HG03108 (cell line): ENCODE results near the gene TRIML2.
"Not testable (repeated sequence)": the region's sequence is repeated elsewhere in the genome, so short reads cannot be mapped to it uniquely, and the experiment has no call there.

ENCODE experiments used
- ATAC-seq: cut with Tn5 transposase; IDR thresholded peaks from one replicate; pipeline ENCODE4 v1.9.1; 2021; ENCODE audit warnings: moderate library complexity; ENCODE audit not compliant: unreplicated experiment

TRIML2 gene

DNA sequence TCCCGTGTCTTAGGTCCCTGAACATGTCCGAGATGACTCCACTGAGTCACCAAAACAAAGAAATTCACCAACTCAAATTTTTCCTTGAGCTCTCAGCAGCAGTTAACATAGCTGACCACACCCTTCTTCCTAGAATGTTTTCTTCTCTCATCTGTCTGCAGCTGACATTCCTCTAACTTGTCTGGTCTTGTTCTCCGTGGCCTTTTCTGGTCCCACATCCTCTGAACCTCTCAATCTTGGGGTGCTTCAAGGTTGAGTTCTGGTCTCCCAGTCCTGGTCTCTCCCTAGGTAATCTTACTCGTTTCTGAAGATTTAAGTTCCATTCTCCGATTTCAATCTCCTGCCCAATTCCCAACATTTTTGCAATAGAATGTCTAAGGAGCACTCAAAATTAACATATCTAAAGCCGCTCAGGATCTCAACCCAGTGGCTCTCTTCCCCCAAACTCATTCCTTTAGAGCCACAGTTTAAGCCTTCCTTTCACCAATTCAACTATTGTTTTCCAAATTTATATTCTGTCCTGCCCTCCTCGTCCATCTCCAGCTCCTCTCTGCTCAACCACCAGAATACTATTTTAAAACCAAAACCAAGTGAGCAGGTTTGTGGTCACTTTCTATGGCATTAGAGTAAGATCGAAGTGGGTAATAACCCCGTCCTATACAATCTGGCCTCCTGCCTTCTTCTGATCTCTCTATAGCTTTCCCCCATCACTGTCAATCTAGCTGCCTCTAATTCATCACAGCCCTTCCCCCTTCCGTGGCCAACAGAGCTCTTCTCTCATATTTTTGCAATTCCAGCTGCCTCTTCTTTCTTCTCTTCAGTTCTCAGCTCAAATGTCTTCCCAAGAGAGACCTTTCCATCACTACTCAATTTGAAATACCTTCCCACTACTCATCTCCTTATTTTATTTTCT is 1.2 kb downstream of the TRIML2 start:
- no peak for ATAC-seq

DNA sequence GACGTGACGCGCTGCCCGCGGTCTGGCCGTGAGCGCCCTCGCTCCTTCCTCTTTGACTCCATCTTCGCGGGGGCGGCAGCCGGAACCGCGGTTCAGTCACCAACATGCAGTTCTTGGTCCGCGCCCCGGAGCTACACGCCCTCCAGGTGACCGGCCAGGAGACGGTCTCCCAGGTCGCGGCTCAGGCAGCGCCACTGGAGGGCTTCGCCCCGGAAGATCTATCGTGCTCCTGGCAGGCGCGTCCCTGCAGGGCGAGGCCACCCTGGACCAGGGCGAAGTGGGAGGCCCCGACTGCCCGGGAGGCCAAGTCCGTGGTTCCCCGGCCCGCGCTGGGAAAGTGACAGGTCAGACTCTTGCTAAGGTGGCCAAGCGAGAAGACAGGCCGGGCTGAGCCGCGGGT is 2.9 kb downstream of the TRIML2 start:
- no peak for ATAC-seq

DNA sequence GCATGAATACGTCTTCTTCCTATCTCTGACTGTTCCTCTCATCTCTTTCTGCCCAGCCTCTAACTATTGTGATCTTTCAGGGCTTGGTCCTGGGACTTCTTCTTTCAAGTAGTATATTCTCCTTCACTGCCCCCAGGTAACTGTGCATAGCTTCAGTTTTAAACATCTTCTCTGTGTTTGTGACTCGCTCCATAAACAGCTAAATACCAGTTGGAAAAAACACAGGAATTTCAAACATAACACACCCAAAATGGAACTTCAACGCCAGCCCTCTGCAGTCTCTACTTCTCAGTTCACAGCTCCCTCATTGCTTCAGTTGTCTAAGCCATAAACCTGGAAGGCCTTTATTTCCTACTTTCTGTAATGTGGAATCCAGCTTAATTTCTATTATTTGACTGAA is 16.6 kb downstream of the TRIML2 start:
- no peak for ATAC-seq

DNA sequence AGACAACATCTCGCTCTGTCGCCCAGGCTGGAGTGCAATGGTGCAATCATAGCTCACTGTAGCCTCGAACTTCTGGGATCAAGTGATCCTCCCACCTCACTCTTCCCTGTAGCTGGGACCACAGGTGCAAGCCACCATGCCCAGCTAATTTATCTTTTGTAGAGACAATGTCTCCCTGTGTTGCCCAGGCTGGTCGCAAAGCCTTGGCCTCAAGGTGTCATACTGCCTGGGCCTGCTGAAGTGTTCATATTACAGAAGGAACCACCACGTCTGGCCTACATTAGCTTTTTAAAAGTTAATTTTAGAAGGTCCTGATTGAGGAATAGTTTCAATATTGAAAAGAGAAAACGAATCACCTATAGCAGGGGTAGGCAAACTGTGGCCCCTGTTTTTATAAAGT is 22.5 kb downstream of the TRIML2 start:
- ATAC-seq, result no peak

DNA sequence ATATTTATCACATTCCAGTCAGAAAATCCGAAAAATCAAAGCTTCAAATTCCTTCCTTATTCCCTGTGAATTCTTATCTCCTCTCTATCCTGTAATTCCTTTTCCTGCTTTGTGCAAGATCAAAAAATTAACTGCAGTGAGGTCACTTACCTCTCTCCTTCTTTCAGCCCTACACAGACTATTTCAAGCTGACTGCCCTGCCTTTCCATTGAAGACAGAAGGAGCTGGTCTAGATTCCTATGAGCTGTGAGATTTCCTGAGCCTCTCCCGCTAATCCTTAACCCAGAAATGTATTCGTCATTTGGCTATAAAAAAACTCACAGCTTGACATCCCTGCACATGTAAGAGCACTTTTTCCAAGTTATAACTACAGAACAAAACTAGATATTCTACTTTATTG is 26.6 kb downstream of the TRIML2 start:
- no peak for ATAC-seq

DNA sequence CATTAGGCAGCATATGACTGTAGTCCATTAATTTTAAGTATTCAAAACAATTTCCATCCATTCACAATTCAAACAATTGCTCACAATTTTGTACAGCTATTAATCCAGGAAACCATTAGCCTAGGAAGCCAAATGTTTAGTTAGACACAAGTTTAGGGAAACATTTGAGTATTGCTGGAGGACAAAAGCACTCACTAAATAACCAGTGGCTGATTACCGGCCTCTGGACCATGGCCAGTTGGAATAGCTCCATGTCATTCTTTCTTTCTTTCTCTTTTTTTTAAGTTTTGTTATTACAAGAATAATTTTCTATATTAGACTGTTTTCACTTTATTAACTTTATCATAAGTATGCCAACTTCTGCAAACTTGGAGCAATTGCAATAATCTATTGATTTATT is 31.3 kb downstream of the TRIML2 start:
- ATAC-seq, result no peak

DNA sequence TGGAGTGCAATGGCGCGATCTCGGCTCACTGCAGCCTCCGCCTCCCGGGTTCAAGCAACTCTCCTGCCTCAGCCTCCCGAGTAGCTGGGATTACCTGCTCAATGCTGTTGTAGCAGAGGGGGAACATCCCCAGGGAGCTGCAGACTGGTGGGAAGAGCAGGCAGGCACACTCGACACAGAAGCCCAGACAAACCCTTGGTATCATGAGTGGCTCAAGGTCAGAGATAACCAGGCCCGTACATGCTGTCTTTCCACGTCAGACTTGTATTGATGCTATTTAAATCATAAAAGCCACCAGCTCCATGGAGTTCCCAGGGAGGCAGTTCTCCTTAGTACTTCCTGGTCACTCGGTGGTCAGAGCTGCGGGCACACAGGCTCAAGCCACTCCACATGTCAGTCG is 33.2 kb downstream of the TRIML2 start:
- no peak for ATAC-seq

DNA sequence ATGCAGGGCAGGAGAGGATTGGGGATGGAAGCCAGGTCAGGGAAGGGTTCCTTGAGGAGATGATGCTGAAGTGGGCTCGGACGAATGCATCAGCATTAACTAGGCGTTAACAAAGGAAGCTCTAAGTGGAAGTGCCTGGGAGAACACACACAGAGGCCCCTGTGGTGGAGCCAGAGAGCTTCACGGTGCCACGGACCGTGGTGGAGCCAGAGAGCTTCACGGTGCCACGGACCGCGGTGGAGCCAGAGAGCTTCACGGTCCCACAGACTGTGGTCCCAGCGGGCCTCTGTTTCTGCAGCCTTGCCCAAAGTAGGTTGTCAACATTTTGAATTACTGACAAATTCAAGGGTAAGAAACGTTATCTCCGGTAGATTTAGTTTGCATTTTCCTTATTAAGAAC is 48.3 kb downstream of the TRIML2 start:
- no peak for ATAC-seq

DNA sequence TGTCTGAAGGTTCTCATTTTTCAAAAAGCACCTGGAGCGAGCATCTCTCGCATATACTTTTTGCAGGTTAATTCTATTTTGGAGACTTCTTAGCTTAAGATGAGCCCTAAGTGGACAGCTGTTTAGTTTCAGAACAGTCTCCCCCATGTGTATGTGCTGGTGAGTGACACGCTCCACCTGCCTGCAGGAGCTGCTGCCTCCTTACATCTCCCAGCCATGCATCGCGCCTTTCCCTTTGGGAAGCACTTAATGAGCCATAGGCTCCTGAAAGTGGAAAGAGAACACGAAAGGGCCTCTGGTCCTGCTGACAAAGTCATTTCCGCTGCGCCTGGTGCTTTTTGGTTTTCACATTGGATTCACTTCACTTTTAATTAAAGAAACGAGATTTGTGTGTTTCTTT is 56.1 kb downstream of the TRIML2 start:
- ATAC-seq, result no peak

DNA sequence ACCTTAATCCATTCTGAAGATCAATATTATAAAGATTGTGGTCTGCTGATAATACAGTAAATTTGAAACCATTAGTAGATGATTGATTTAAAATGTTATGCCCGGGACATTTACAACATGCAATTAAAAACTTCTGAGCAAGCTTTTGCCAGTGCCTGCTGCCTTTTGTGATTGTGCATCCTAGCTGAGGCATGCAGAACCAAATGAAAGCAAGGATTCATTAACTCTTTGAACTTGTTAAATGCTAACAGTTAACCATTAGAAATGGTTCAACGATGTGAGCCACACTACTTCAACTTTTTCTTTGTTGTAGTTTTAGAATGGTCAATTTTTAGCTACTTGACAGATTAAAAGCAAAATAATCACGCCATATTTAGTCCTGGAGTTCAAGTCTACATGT is 62.7 kb downstream of the TRIML2 start:
- no peak for ATAC-seq

DNA sequence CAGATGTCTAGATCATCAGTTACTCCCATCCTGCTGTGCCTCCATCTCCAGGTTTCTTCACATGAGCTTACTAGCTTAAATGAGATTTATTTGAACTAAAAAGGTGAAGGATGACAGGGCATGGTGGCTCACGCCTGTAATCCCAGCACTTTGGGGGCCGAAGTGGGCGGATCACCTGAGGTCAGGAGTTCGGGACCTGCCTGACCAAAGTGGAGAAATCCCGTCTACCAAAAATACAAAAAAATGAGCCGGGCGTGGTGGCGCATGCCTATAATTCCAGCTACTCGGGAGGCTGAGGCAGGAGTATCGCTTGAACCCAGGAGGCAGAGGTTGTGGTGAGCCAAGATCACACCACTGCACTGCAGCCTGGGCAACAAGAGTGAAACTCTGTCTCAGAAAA is 63.9 kb downstream of the TRIML2 start:
- not testable (repeated sequence) for ATAC-seq

DNA sequence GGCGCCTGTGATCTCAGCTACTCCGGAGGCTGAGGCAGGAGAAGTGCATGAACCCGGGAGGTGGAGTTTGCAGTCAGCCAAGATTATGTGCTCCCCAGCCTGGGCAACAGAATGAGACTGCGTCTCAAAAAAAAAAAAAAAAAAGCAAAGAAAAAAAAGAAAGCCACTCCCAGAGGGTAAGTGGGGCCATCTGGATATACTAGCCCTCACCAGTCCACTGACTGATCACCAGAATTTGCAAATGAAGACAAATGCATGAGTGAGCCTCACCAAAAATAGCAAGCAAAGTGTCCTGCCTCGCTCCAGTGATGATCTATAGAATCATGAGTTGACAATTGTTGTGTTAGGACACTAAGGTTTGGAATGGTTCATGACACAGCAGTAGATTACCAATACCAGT is 66.2 kb downstream of the TRIML2 start:
- no peak for ATAC-seq

DNA sequence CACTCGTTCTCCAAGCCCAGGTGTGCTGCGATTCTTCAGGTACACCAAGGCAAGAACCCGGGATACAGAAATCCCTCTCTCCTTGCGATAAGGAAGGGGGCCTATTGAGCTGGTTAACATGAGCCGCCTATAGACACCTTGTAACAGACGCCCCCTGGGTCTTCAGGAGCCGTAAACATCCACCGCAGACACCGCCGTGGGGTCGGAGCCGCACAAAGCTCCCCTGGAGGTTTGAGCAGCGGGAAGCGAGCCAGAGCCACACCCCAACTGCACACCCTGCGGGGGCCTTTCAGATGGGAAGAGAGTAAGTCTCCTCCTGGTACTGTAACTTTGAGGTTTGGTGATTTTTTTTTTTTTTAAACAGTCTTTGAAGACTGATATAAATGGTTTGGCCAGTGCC is 67.2 kb downstream of the TRIML2 start:
- no peak for ATAC-seq

DNA sequence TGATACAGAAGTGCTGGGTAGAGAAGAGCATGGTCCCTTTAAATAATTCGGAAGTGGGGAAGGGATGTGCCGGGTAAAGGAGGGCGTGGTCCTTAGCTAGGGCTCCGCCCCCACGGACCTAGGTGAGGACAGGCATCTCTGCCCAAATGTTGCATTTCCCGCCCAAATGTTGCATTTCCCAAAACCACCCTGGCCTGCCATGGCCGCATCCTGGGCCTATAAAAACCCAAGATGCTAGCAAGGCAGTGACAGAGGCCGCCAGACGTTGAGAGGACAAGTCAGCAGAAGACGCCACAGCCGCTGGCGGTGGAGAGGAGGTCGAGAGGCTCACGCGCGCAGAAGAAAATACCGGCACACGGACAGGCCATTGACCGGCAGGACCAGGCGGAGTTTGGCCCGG is 67.7 kb downstream of the TRIML2 start:
- ATAC-seq, result no peak
